Memory B cell (primary cell): ENCODE data around the gene ANKRD27.
"Not testable (repeated sequence)": the region's sequence is repeated elsewhere in the genome, so short reads cannot be mapped to it uniquely, and the experiment has no call there.

Experiments used
- ATAC-seq: fragments of 150-1000 bp; cut with Tn5 transposase; 2 replicates; pipeline ENCODE4 v1.10.0; 2021; ENCODE audit warnings: low read depth, mild to moderate bottlenecking, moderate library complexity
- DNase-seq, 2 donors: peaks; one replicate each; pipeline ENCODE4 v3.0.0; 2022; ENCODE audit warnings: low spot score in 2 of 2
- H3K27ac Mint-ChIP-seq: one replicate; pipeline ENCODE4 v1.8.0; 2022; ENCODE audit warnings: mild to moderate bottlenecking, moderate library complexity, mixed read lengths
- H3K27me3 Mint-ChIP-seq: one replicate; pipeline ENCODE4 v1.8.0; 2022; ENCODE audit warnings: mixed read lengths
- H3K36me3 Mint-ChIP-seq: one replicate; pipeline ENCODE4 v1.8.0; 2022; ENCODE audit warnings: mild to moderate bottlenecking, mixed read lengths
- H3K4me1 Mint-ChIP-seq: one replicate; pipeline ENCODE4 v1.8.0; 2022; ENCODE audit warnings: mixed read lengths
- H3K4me3 Mint-ChIP-seq: one replicate; pipeline ENCODE4 v1.8.0; 2022; ENCODE audit warnings: mild to moderate bottlenecking, moderate library complexity, mixed read lengths
- H3K9me3 Mint-ChIP-seq: one replicate; pipeline ENCODE4 v1.8.0; 2022; ENCODE audit warnings: mixed read lengths

ANKRD27 gene

GRCh38 chr19:32676895-32677359, 1.9 kb upstream of the ANKRD27 start:
- Mint-ChIP-seq H3K9me3 (no peaks in the 10 kb centered on the region), H3K4me1 (peaks cover 18% of the 10 kb centered on the region), H3K27me3 (peaks cover 4% of the 10 kb centered on the region), H3K4me3 (peak overlapping the region; percentile 39), H3K36me3 (no peaks in the 10 kb centered on the region), H3K27ac (no peak overlapping the region)
- ATAC-seq: no peak
- DNase-seq: no peak

- peak in 1 of 2 donors; percentile 33 for DNase-seq
- Mint-ChIP-seq H3K9me3 (no peaks in the 10 kb centered on the region), H3K27me3 (peaks cover 4% of the 10 kb centered on the region), H3K36me3 (no peaks in the 10 kb centered on the region), H3K4me3 (peak overlapping the region; percentile 94), H3K27ac (peak overlapping the region; percentile 75), H3K4me1 (peaks cover 18% of the 10 kb centered on the region)
- ATAC-seq: no peak
These were observed 1.4 kb upstream of the ANKRD27 start for GRCh38 chr19:32676186-32676894.

DNA sequence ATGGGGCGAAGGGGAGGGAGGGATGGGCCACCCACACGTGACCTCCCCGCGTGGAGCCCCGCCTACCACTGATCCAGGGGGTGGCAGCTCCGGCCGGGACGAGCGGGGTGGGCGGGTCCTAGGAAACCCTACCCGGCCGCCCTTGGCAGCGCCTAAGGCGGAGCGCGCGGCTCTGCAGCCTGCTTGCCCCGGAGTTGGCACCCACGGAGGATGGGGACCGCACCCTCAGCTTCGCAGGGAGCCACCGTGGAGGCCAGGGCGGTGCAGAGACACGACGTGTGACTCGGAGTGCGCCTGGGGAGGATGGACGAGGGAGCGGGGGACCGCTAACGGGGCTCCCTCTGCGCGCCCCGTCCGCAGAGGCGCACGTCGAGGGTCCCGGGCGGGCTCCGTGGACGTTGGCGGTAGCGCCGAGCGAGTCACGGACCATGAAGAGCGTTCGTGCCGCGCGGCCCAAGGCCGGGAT, 773 bp upstream of the ANKRD27 start, which contains the start of gene RGS9BP:
TSS of gene RGS9BP (plus strand) at position 129 of the 466 bp plus-strand sequence. CDS start 416 bp downstream, outside the sequence.
- H3K9me3 Mint-ChIP-seq: no peaks in the 10 kb centered on the region
- ATAC-seq (peak; percentile 26), DNase-seq (peak; percentile 33 to 63)
- peak within 1 kb of the TSS; percentile 94 for H3K4me3 Mint-ChIP-seq
- no peaks in the 10 kb centered on the region for H3K36me3 Mint-ChIP-seq
- peaks cover 18% of the 10 kb centered on the region for H3K4me1 Mint-ChIP-seq
- H3K27ac Mint-ChIP-seq: peak within 1 kb of the TSS; percentile 75
- H3K27me3 Mint-ChIP-seq: peaks cover 4% of the 10 kb centered on the region

GRCh38 chr19:32674153-32674930, 638 bp downstream of the ANKRD27 start:
- Mint-ChIP-seq H3K9me3 (no peaks in the 10 kb centered on the region), H3K4me3 (peak overlapping the region; percentile 91), H3K27me3 (peaks cover 4% of the 10 kb centered on the region), H3K4me1 (peaks cover 20% of the 10 kb centered on the region), H3K36me3 (no peaks in the 10 kb centered on the region), H3K27ac (peak overlapping the region; percentile 72)
- DNase-seq: no peak
- ATAC-seq: no peak

GRCh38 chr19:32673573-32673972, 1.4 kb downstream of the ANKRD27 start:
- Mint-ChIP-seq H3K9me3 (no peaks in the 10 kb centered on the region), H3K27ac (peak overlapping the region; percentile 72), H3K36me3 (no peaks in the 10 kb centered on the region), H3K4me3 (no peak overlapping the region), H3K4me1 (peaks cover 23% of the 10 kb centered on the region), H3K27me3 (peaks cover 4% of the 10 kb centered on the region)
- DNase-seq (no peak), ATAC-seq (no peak)

GRCh38 chr19:32672841-32673240, 2.1 kb downstream of the ANKRD27 start:
- ATAC-seq: no peak
- Mint-ChIP-seq H3K27me3 (peaks cover 4% of the 10 kb centered on the region), H3K4me1 (peaks cover 23% of the 10 kb centered on the region)

GRCh38 chr19:32671883-32672593, 2.9 kb downstream of the ANKRD27 start:
- no peaks in the 10 kb centered on the region for H3K36me3 Mint-ChIP-seq
- DNase-seq: no peak
- no peak overlapping the region for H3K27ac Mint-ChIP-seq
- H3K27me3 Mint-ChIP-seq: peaks cover 2% of the 10 kb centered on the region
- no peaks in the 10 kb centered on the region for H3K9me3 Mint-ChIP-seq
- ATAC-seq: no peak
- peaks cover 21% of the 10 kb centered on the region for H3K4me1 Mint-ChIP-seq
- no peak overlapping the region for H3K4me3 Mint-ChIP-seq

More at GRCh38 chr19:32672841-32673240, 2.1 kb downstream of the ANKRD27 start:
- H3K4me3 Mint-ChIP-seq: peak overlapping the region; percentile 15
- H3K9me3 Mint-ChIP-seq: no peaks in the 10 kb centered on the region
- no peaks in the 10 kb centered on the region for H3K36me3 Mint-ChIP-seq
- DNase-seq: no peak
- H3K27ac Mint-ChIP-seq: no peak overlapping the region

DNA sequence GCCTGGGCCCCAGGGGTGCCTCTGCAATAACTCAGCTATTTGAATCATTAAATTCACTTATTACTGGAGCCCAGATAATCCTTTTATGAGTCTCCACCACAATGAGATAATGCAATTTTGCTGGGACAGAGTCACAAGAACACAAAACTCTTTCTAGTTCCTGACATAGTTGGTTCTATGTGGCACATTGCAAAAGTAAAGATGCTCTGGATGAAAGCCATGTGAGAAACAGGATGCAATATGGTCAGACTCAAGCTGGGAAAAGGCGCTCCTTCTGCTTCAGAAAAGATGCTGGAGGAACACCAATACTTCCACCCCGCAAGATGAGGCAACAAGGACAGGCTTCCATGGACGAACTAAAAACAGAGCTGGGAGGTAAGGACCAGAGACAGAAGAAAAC, 5.7 kb downstream of the ANKRD27 start:
- Mint-ChIP-seq H3K4me1 (peaks cover 18% of the 10 kb centered on the region), H3K27me3 (no peaks in the 10 kb centered on the region), H3K36me3 (no peaks in the 10 kb centered on the region), H3K27ac (no peak overlapping the region), H3K9me3 (no peaks in the 10 kb centered on the region), H3K4me3 (no peak overlapping the region)
- DNase-seq: no peak
- ATAC-seq: no peak

DNA sequence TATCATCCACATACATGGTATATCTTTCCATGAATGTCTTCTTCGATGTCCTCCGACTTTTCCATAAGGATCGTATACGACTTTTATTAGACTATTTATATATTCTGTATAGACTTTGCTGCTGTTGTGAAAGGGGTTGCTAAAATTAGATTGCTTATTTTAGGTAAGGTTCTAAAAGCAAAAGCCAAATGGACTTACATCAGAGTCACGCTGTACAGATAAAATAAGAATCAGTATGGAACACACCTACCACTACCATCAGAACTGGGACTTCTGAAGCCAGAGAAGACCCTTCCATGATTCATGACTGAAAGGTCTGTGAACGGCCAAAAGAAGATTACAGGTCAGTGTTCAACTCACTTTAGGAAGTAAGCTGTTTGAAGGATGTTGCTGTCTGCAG, 8.9 kb downstream of the ANKRD27 start:
- Mint-ChIP-seq H3K4me3 (no peak overlapping the region), H3K27ac (no peak overlapping the region), H3K36me3 (peaks cover 2% of the 10 kb centered on the region), H3K27me3 (no peaks in the 10 kb centered on the region), H3K4me1 (peaks cover 7% of the 10 kb centered on the region), H3K9me3 (no peaks in the 10 kb centered on the region)
- DNase-seq (no peak), ATAC-seq (no peak)

DNA sequence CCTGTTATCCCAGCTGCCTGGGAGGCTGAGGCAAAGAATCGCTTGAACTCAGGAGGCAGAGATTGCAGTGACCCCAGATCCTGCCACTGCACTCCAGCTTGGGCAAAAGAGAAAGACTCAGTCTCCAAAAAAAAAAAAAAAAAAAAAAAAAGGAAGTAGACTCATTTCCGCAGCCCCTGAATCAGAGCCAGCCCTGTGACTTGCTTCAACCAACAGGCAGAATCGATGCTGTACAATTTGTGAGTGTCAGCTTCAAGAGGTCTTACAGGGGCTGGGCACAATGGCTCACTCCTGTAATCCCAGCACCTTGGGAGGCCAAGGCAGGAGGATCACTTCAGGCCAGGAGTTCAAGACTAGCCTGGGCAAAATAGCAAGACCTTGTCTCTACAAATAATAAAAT, 12.8 kb downstream of the ANKRD27 start:
- Mint-ChIP-seq H3K27ac (no peak overlapping the region), H3K27me3 (no peaks in the 10 kb centered on the region), H3K4me1 (peaks cover 2% of the 10 kb centered on the region), H3K9me3 (no peaks in the 10 kb centered on the region), H3K4me3 (no peak overlapping the region), H3K36me3 (peaks cover 6% of the 10 kb centered on the region)
- no peak for DNase-seq
- peak; percentile 38 for ATAC-seq

DNA sequence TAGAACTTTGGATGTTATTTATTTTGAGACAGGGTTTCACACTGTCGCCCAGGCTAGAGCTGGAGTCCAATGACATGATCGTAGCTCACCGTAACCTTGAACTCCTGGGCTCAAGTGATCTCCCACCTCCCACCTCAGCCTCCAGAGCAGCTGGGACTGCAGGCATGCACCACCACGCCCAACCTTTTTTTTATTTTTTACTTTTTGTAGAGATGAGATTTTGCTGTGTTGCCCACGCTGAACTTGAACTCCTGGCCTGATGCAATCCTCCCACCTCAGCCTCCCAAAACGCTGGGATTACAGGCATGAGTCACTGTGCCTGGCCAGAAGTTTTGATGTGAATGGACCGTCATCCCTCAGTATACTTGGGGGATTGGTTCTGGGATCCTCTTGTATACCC, 13.7 kb downstream of the ANKRD27 start:
- DNase-seq (no peak), ATAC-seq (no peak)
- H3K27ac Mint-ChIP-seq: no peak overlapping the region
- H3K27me3 Mint-ChIP-seq: no peaks in the 10 kb centered on the region
- H3K9me3 Mint-ChIP-seq: no peaks in the 10 kb centered on the region
- H3K4me3 Mint-ChIP-seq: no peak overlapping the region
- peaks cover 2% of the 10 kb centered on the region for H3K4me1 Mint-ChIP-seq
- peaks cover 6% of the 10 kb centered on the region for H3K36me3 Mint-ChIP-seq

- peaks cover 12% of the 10 kb centered on the region for H3K36me3 Mint-ChIP-seq
- ATAC-seq (no peak), DNase-seq (no peak)
- H3K4me3 Mint-ChIP-seq: no peak overlapping the region
- no peaks in the 10 kb centered on the region for H3K27me3 Mint-ChIP-seq
- H3K4me1 Mint-ChIP-seq: peaks cover 2% of the 10 kb centered on the region
- no peak overlapping the region for H3K27ac Mint-ChIP-seq
- H3K9me3 Mint-ChIP-seq: no peaks in the 10 kb centered on the region
These were observed 16.5 kb downstream of the ANKRD27 start for GRCh38 chr19:32658527-32658926.

- Mint-ChIP-seq H3K4me3 (no peak overlapping the region), H3K4me1 (peaks cover 2% of the 10 kb centered on the region), H3K9me3 (no peaks in the 10 kb centered on the region), H3K27me3 (no peaks in the 10 kb centered on the region), H3K27ac (no peak overlapping the region), H3K36me3 (peaks cover 11% of the 10 kb centered on the region)
- no peak for DNase-seq
- no peak for ATAC-seq
These were observed 16.9 kb downstream of the ANKRD27 start for GRCh38 chr19:32658075-32658474.

DNA sequence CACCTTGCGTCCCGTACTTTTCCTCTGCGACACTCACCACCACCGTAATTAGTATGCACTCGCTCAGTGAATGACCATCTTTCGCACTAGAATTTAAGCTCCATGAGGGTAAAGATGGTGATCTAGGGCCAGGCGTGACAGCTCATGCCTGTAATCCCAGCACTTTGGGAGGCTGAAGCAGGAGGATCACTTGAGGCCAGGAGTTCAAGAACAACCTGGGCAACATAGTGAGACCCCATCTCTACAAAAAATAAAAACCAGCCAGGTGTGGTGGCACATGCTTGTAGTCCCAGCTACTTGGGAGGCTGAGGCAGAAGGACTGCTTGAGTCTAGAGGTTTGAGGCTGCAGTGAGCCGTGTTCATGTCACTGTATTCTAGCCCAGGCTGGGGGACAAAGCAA, 18.6 kb downstream of the ANKRD27 start:
- H3K36me3 Mint-ChIP-seq: peaks cover 14% of the 10 kb centered on the region
- not testable (repeated sequence) for H3K27me3 Mint-ChIP-seq, H3K9me3 Mint-ChIP-seq, DNase-seq, H3K4me1 Mint-ChIP-seq, H3K27ac Mint-ChIP-seq, H3K4me3 Mint-ChIP-seq, ATAC-seq
